A673 (cell line): ENCODE data around the gene RABGGTA. TPM values are rescaled to one million over a fixed set of nuclear protein-coding genes. Genes with fewer than 3 reads are reported as not detected.

ENCODE experiments used
- BruUV-seq: library from RNA; stranded (reverse); fragments of 400-500 nt; replicated peaks from 2 replicates; lab custom pipeline; 2021; lab: Mats Ljungman, UMichigan
- CTCF ChIA-PET: fragments of 300-600 bp; sonication (Branson Sonifier 250); formaldehyde crosslinking; loops from one replicate; lab custom pipeline; 2022; ENCODE audit warnings: antibody characterized with exemption; lab: Charles Lee
- POLR2A ChIA-PET: fragments of 300-600 bp; sonication (Branson Sonifier 250); formaldehyde crosslinking; loops from one replicate; lab custom pipeline; 2022; ENCODE audit warnings: antibody characterized with exemption; ENCODE audit not compliant: low non-redundant PET; lab: Charles Lee
- DNase-seq: peaks from one replicate; pipeline ENCODE4 v3.0.0-alpha.2; 2015; ENCODE audit warnings: low spot score
- H3K27ac ChIP-seq: fragments of 200-600 bp; sonication (generic); 2 replicates; pipeline ENCODE4 v1.5.1; 2016; ENCODE audit warnings: mixed run types, low read depth, mild to moderate bottlenecking, mixed read lengths, antibody characterized with exemption, low read length; ENCODE audit not compliant: poor library complexity, severe bottlenecking
- H3K27me3 ChIP-seq: fragments of 200-600 bp; sonication (generic); replicated peaks from 2 replicates; pipeline ENCODE4 v1.6.1; 2017; ENCODE audit warnings: mixed run types, low read depth, mild to moderate bottlenecking, mixed read lengths, antibody characterized with exemption, low read length; ENCODE audit not compliant: insufficient read depth, poor library complexity
- H3K36me3 ChIP-seq: fragments of 200-600 bp; sonication (generic); 2 replicates; pipeline ENCODE4 v1.6.1; 2016; ENCODE audit warnings: mixed run types, mild to moderate bottlenecking, mixed read lengths, antibody characterized with exemption, low read length; ENCODE audit not compliant: insufficient read depth, poor library complexity, severe bottlenecking
- H3K4me1 ChIP-seq: fragments of 200-600 bp; sonication (generic); 2 replicates; pipeline ENCODE4 v1.6.1; 2017; ENCODE audit warnings: mixed run types, mild to moderate bottlenecking, mixed read lengths, antibody characterized with exemption, low read length; ENCODE audit not compliant: insufficient read depth, poor library complexity, severe bottlenecking
- H3K4me3 ChIP-seq: fragments of 200-600 bp; sonication (generic); 2 replicates; pipeline ENCODE4 v1.5.1; 2016; ENCODE audit warnings: low read depth, mixed run types, mild to moderate bottlenecking, mixed read lengths, low read length; ENCODE audit not compliant: poor library complexity, severe bottlenecking
- H3K9me3 ChIP-seq: fragments of 200-600 bp; sonication (generic); 2 replicates; pipeline ENCODE4 v1.6.1; 2016; ENCODE audit warnings: mixed run types, low read depth, mild to moderate bottlenecking, mixed read lengths, antibody characterized with exemption, low read length; ENCODE audit not compliant: poor library complexity, severe bottlenecking
- CTCF ChIP-seq: fragments of 300-800, 200-600 bp; sonication (generic); conservative IDR thresholded peaks from 2 replicates; pipeline ENCODE4 v1.5.1; 2017; ENCODE audit warnings: low read depth, mild to moderate bottlenecking, antibody characterized with exemption, low read length, moderate library complexity, mixed read lengths
- EZH2 ChIP-seq: fragments of 200-600 bp; sonication (generic); IDR thresholded peaks from 2 replicates; pipeline ENCODE4 v1.6.1; 2017; ENCODE audit warnings: borderline replicate concordance, low read depth, mild to moderate bottlenecking, mixed read lengths, antibody characterized with exemption, low read length; ENCODE audit not compliant: poor library complexity, severe bottlenecking
- intact Hi-C: fragments of 100-400 bp; cut with micrococcal nuclease; formaldehyde crosslinking; loops from one replicate; pipeline ENCODE4 v1.10.0; 2022; ENCODE audit not compliant: unreplicated experiment
- total RNA-seq: library from RNA; stranded (reverse); gene quantifications from 2 replicates; pipeline ENCODE4 v1.2.3, GENCODE V29; 2021

The RABGGTA gene
- total RNA-seq, 1 experiment from 2014 or later: 22.2 TPM

- ChIA-PET CTCF (interaction anchor here (1.2 kb wide), 1 partner anchor 46 kb away, joined by 4 read pairs; no protein-coding TSS in a partner anchor), POLR2A (no interaction called here)
- H3K4me3 ChIP-seq: no peak overlapping the region
- H3K9me3 ChIP-seq: no peaks in the 10 kb centered on the region
- H3K4me1 ChIP-seq: no peaks in the 10 kb centered on the region
- no peaks in the 10 kb centered on the region for H3K36me3 ChIP-seq
- BruUV-seq: no TSS peak
- no peak for DNase-seq
- H3K27ac ChIP-seq: no peak overlapping the region
- no peaks in the 10 kb centered on the region for H3K27me3 ChIP-seq
- TF ChIP-seq CTCF: no peak
- no peak for TF ChIP-seq EZH2
- intact Hi-C loops: no loop called here
Measured at GRCh38 chr14:24250354-24250753, 21.0 kb downstream of the RABGGTA start.

DNA sequence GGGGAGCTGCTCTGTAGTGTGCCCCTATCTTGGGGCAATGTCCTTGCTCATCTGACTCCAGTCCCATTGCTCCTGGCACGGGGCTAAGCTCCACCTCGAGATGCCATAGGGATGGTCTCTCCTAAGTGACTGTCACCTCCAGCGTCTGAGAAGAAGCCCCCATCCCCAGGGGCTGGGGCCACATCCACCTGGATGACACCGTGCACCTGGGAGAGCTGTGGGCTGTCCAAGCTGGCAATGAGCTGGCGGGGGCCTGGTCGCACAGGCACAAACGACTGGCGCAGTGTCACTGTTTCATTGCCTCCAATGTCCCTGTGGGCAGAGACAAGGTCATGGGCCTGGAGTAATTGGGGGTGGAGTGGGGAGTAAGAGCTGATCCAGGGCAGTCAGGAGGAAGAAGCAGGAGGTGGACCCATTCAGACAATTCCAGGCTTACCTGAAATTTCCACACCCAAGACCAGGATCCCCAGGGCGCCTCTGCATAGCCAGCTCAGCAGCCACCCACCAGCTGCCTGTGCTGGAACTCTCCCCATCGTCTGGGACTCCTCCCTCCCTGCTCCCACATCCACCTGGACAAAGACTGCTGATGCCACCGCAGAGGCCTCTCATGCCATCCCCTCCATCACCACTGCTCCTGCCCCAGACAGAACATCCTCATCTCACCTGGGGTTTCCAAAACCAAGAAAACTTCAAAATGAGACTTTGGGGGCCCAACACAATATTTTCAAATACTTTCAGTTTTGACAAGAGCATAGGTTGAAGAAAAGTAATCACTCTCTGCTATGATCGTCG lies 22.0 kb downstream of the RABGGTA start:
- H3K4me1 ChIP-seq: no peaks in the 10 kb centered on the region
- POLR2A ChIA-PET: no interaction called here

DNA sequence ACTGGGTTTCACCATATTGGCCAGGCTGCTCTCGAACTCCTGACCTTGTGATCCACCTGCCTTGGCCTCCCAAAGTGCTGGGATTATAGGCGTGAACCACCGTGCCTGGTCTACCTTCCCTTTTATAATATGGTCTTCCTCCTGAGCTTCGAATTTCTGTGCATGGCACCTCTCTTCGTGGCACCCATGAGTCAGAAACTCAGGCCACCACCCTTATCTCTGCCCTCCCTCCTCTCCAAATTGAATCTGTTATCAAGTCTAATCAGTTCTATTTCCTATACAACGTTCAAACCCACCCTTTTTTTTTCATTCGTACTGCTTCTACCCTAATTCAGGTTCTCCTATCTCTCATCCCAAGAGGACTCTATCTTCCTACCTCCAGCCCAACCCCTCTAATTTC lies 24.0 kb downstream of the RABGGTA start:
- intact Hi-C loops: no loop called here
- Histone ChIP-seq H3K4me3 (no peak overlapping the region), H3K36me3 (no peaks in the 10 kb centered on the region), H3K4me1 (peaks cover 8% of the 10 kb centered on the region), H3K27me3 (no peaks in the 10 kb centered on the region), H3K27ac (no peak overlapping the region), H3K9me3 (no peaks in the 10 kb centered on the region)
- no TSS peak for BruUV-seq
- TF ChIP-seq EZH2 (no peak), CTCF (no peak)
- ChIA-PET POLR2A (interaction anchor here (0.5 kb wide), 1 partner anchor 111 kb away, joined by 4 read pairs; the partner anchor contains the start of gene PSME1), CTCF (no interaction called here)
- DNase-seq: no peak

More for the DNA sequence above, 22.0 kb downstream of the RABGGTA start:
- Histone ChIP-seq H3K36me3 (no peaks in the 10 kb centered on the region), H3K27me3 (no peaks in the 10 kb centered on the region), H3K9me3 (no peaks in the 10 kb centered on the region), H3K4me3 (no peak overlapping the region), H3K27ac (no peak overlapping the region)
- TF ChIP-seq CTCF (no peak), EZH2 (no peak)
- intact Hi-C loops: no loop called here
- no TSS peak for BruUV-seq
- CTCF ChIA-PET: no interaction called here
- no peak for DNase-seq
